CD4-positive, alpha-beta T cell treated with Interleukin-15 for 1 hour (primary cell): Measurements from ENCODE around the gene NRSN2.
"Not testable (repeated sequence)": the region's sequence is repeated elsewhere in the genome, so short reads cannot be mapped to it uniquely, and the experiment has no call there.

Source experiments
- DNase-seq: peaks from one replicate; pipeline ENCODE4 v3.0.0-alpha.2; 2020

NRSN2 gene

GRCh38 chr20:377578-377977 lies 30.7 kb downstream of the NRSN2 start:
- not testable (repeated sequence) for DNase-seq

GRCh38 chr20:378961-379336 lies 32.0 kb downstream of the NRSN2 start:
- no peak for DNase-seq

GRCh38 chr20:380763-381580 lies 34.1 kb downstream of the NRSN2 start:
- DNase-seq = peak; percentile 66

GRCh38 chr20:381581-382290 lies 34.8 kb downstream of the NRSN2 start:
- peak; percentile 86 for DNase-seq

- no peak for DNase-seq
These were observed 35.6 kb downstream of the NRSN2 start for GRCh38 chr20:382291-383115.

GRCh38 chr20:383889-384288 lies 37.0 kb downstream of the NRSN2 start:
- no peak for DNase-seq

GRCh38 chr20:384723-385122 lies 37.8 kb downstream of the NRSN2 start:
- DNase-seq = no peak

GRCh38 chr20:385448-385847 lies 38.5 kb downstream of the NRSN2 start:
- DNase-seq = no peak

- not testable (repeated sequence) for DNase-seq
These were observed 39.7 kb downstream of the NRSN2 start for GRCh38 chr20:386634-387033.

- DNase-seq = no peak
These were observed 40.6 kb downstream of the NRSN2 start for GRCh38 chr20:387520-387919.

- DNase-seq = no peak
These were observed 41.4 kb downstream of the NRSN2 start for GRCh38 chr20:388034-388994.

GRCh38 chr20:389220-389619 lies 42.3 kb downstream of the NRSN2 start:
- DNase-seq = no peak

- no peak for DNase-seq
These were observed 44.3 kb downstream of the NRSN2 start for GRCh38 chr20:391041-391711.

- not testable (repeated sequence) for DNase-seq
These were observed 46.4 kb downstream of the NRSN2 start for GRCh38 chr20:393296-393695.

- DNase-seq = no peak
These were observed 49.3 kb downstream of the NRSN2 start for GRCh38 chr20:396252-396618.

GRCh38 chr20:396619-397431 lies 49.9 kb downstream of the NRSN2 start:
- no peak for DNase-seq

GRCh38 chr20:397432-398237 lies 50.7 kb downstream of the NRSN2 start:
- DNase-seq = no peak

GRCh38 chr20:399182-399707 lies 52.3 kb downstream of the NRSN2 start:
- DNase-seq = no peak

GRCh38 chr20:400128-400453 lies 53.2 kb downstream of the NRSN2 start:
- DNase-seq = no peak
